ENCODE results near the gene LGALS1. TPM values are rescaled to one million over a fixed set of nuclear protein-coding genes. Genes with fewer than 3 reads are reported as not detected.

The LGALS1 gene
- total and polyA plus RNA-seq, 9 of the 15 experiments (the other 6 are each of a cell fraction or from before 2014, with no cell fraction given), result 160 to 800 (median 330) TPM

DNA sequence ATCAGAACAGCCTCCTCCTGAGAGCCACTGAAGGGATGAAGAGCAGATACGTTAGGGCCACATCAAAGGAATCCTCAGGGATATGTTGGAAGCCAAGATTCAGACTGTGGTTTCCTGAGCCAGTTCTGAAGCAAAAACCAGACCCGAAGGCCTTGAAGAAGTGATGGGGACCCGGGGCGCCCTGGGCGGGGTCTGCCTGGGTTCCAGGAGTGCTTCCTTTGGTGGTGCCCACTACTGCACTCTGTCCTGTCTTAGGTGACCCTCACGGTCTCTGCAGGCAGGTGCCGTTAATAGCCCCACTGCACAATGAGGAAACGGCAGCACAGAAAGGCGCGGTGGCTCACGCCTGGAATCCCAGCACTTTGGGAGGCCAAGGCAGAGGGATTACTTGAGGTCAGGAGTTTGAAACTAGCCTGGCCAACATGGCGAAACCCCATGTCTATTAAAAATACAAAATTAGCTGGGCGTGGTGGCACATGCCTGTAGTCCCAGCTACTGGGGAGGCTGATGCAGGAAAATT lies 48.8 kb upstream of the LGALS1 start:
- no peak overlapping the region for H3K27ac ChIP-seq (ENCODE audit: extremely low read depth, low read depth, low read length)
- BruUV-seq (replicated peaks), result no TSS peak
- TF ChIP-seq SREBF1 (IDR thresholded peaks at IDR 0.05; ENCODE audit: borderline replicate concordance, low read depth, low read length), result no peak
- TF ChIP-seq ZNF12 (CRISPR knock-in tag; IDR thresholded peaks at IDR 0.05), result no peak
- TF ChIP-seq HDAC3 (IDR thresholded peaks at IDR 0.05; ENCODE audit: borderline replicate concordance, partially characterized antibody), result no peak
- no peak for TF ChIP-seq CBX1 (IDR thresholded peaks at IDR 0.05; ENCODE audit: low read depth)
- TF ChIP-seq, protein P1, sequence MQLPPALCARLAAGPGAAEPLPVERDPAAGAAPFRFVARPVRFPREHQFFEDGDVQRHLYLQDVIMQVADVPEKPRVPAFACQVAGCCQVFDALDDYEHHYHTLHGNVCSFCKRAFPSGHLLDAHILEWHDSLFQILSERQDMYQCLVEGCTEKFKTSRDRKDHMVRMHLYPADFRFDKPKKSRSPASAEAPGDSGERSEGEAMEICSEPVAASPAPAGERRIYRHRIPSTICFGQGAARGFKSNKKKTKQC (CRISPR knock-in tag; IDR thresholded peaks at IDR 0.05), result no peak
- TF ChIP-seq BRCA1 (IDR thresholded peaks at IDR 0.05), result no peak
- no peak for TF ChIP-seq BRCA1 (CRISPR knock-in tag; IDR thresholded peaks at IDR 0.05)
- TF ChIP-seq RBM39 (optimal IDR thresholded peaks at IDR 0.05; ENCODE audit: low read depth, low read length), result no peak
- TF ChIP-seq ZNF133 (CRISPR knock-in tag; IDR thresholded peaks at IDR 0.05), result no peak
- TF ChIP-seq, protein P2, sequence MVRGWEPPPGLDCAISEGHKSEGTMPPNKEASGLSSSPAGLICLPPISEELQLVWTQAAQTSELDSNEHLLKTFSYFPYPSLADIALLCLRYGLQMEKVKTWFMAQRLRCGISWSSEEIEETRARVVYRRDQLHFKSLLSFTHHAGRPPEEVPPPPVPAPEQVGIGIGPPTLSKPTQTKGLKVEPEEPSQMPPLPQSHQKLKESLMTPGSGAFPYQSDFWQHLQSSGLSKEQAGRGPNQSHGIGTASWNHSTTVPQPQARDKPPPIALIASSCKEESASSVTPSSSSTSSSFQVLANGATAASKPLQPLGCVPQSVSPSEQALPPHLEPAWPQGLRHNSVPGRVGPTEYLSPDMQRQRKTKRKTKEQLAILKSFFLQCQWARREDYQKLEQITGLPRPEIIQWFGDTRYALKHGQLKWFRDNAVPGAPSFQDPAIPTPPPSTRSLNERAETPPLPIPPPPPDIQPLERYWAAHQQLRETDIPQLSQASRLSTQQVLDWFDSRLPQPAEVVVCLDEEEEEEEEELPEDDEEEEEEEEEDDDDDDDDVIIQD (CRISPR knock-in tag; IDR thresholded peaks at IDR 0.05), result no peak
- no peak for TF ChIP-seq KLF10 (CRISPR knock-in tag; IDR thresholded peaks at IDR 0.05)
- TF ChIP-seq RBM34 (IDR thresholded peaks at IDR 0.05; ENCODE audit: borderline replicate concordance, insufficient read depth, low read length), result no peak
- TF ChIP-seq, protein P3, sequence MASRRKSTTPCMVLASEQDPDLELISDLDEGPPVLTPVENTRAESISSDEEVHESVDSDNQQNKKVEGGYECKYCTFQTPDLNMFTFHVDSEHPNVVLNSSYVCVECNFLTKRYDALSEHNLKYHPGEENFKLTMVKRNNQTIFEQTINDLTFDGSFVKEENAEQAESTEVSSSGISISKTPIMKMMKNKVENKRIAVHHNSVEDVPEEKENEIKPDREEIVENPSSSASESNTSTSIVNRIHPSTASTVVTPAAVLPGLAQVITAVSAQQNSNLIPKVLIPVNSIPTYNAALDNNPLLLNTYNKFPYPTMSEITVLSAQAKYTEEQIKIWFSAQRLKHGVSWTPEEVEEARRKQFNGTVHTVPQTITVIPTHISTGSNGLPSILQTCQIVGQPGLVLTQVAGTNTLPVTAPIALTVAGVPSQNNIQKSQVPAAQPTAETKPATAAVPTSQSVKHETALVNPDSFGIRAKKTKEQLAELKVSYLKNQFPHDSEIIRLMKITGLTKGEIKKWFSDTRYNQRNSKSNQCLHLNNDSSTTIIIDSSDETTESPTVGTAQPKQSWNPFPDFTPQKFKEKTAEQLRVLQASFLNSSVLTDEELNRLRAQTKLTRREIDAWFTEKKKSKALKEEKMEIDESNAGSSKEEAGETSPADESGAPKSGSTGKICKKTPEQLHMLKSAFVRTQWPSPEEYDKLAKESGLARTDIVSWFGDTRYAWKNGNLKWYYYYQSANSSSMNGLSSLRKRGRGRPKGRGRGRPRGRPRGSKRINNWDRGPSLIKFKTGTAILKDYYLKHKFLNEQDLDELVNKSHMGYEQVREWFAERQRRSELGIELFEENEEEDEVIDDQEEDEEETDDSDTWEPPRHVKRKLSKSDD (conservative IDR thresholded peaks at IDR 0.05; ENCODE audit: low read length), result no peak
- TF ChIP-seq ZNF764 (CRISPR knock-in tag; IDR thresholded peaks at IDR 0.05; ENCODE audit: low read depth), result no peak
- TF ChIP-seq ILK (tag; IDR thresholded peaks at IDR 0.05; ENCODE audit: borderline replicate concordance, low read depth), result no peak
- TF ChIP-seq PHB (CRISPR knock-in tag; IDR thresholded peaks at IDR 0.05), result no peak
- no peak for TF ChIP-seq ESRRB (CRISPR knock-in tag; IDR thresholded peaks at IDR 0.05; ENCODE audit: borderline replicate concordance)
- H3K36me3 ChIP-seq (ENCODE audit: control insufficient read depth, insufficient read depth, low read length), result peaks cover 51% of the 10 kb centered on the region; the same call in 2 of the 3 replicates
- H3K79me2 ChIP-seq (ENCODE audit: control insufficient read depth, insufficient read depth, low read length), result no peaks in the 10 kb centered on the region
- ChIA-PET CTCF (ENCODE audit: low intra/inter-chr PET ratio) (no interaction called here), POLR2A (interaction anchor here (0.5 to 3.0 kb wide), 4 partner anchors 8 to 402 kb away, joined by 3 to 12 read pairs (median 4); no protein-coding TSS in a partner anchor)
- H3K9me1 ChIP-seq (ENCODE audit: control insufficient read depth, insufficient read depth, low read length), result no peaks in the 10 kb centered on the region
- peaks cover 0 to 44% of the 10 kb centered on the region in 2 experiments; a peak in 3 of 5 replicates for H3K4me1 ChIP-seq (replicated peaks in 1 of 2; ENCODE audit: control insufficient read depth in 2 of 2, insufficient read depth in 2 of 2, low read length in 2 of 2)
- no peaks in the 10 kb centered on the region for H3K9me3 ChIP-seq (replicated peaks; ENCODE audit: control insufficient read depth, insufficient read depth, low read depth, low read length)
- ATAC-seq (no peak), FAIRE-seq (no peak), DNase-seq (ENCODE audit: extremely low read depth in 1 of 4, low spot score in 3 of 4) (no peak)
- no peak overlapping the region for H2AFZ ChIP-seq (ENCODE audit: low read depth, low read length)
- no peak overlapping the region; a peak in 1 of 4 replicates for H3K9ac ChIP-seq (ENCODE audit: insufficient read depth in 1 of 2, low read depth in 2 of 2, low read length in 2 of 2)
- 88% methylated on average over 5 of the region's 13 CpGs for WGBS (ENCODE audit: insufficient coverage, low coverage, missing lambda C conversion rate)
- no peaks in the 10 kb centered on the region for H3K27me3 ChIP-seq (ENCODE audit: control insufficient read depth in 2 of 2, insufficient read depth in 2 of 2, low read length in 2 of 2)
- in situ Hi-C loops (cut with MboI) (no loop called here), intact Hi-C loops (cut with micrococcal nuclease) (no loop called here)
- no peak overlapping the region for H3K4me3 ChIP-seq
- H4K20me1 ChIP-seq (replicated peaks; ENCODE audit: control insufficient read depth, insufficient read depth, low read length), result no peaks in the 10 kb centered on the region
- no peak overlapping the region for H3K4me2 ChIP-seq (ENCODE audit: insufficient read depth, low read length)

All from K562 (cell line).